B cell (primary cell): ENCODE measurements around the gene COPA. TPM values are rescaled to one million over a fixed set of nuclear protein-coding genes. Genes with fewer than 3 reads are reported as not detected.

Source experiments
- ATAC-seq: fragments of 200-7000 bp; cut with Tn5 transposase; one replicate; pipeline ENCODE4 v1.10.0; 2021; ENCODE audit warnings: low read depth, mild to moderate bottlenecking, moderate number of reproducible peaks, moderate library complexity
- CTCF ChIA-PET: fragments of 350-600 bp; sonication (Branson Sonifier 250); formaldehyde crosslinking; loops from one replicate; lab custom pipeline; 2021; ENCODE audit warnings: antibody characterized with exemption, inconsistent platforms; lab: Charles Lee
- POLR2A ChIA-PET: fragments of 350-600 bp; sonication (Branson Sonifier 250); formaldehyde crosslinking; loops from one replicate; lab custom pipeline; 2021; ENCODE audit warnings: antibody characterized with exemption; lab: Charles Lee
- DNase-seq: peaks from one replicate; pipeline ENCODE4 v3.0.0; 2013
- H2AFZ ChIP-seq: 2 replicates; pipeline ENCODE4 v1.6.1; 2012; ENCODE audit warnings: mild to moderate bottlenecking, low read depth, low read length; ENCODE audit not compliant: insufficient read depth, poor library complexity, severe bottlenecking
- H3K27ac ChIP-seq, 2 donors: 1 replicate in 1 of 2; 2 replicates in 1 of 2; pipeline ENCODE4 v1.5.1; 2012 to 2013; ENCODE audit warnings: low read length in 2 of 2, mild to moderate bottlenecking in 2 of 2, moderate library complexity in 1 of 2
- H3K27me3 ChIP-seq, 4 experiments: fragments of 200-600 bp in 1 of 4; sonication (generic) in 1 of 4; replicated peaks in 1 of 4; 1 replicate in 2 of 4; 2 replicates in 2 of 4; pipeline versions ENCODE4 v1.6.1 to v1.7.0; 2013 to 2016; ENCODE audit warnings: low read length in 3 of 4, mild to moderate bottlenecking in 2 of 4, mixed read lengths in 1 of 4, moderate library complexity in 1 of 4; ENCODE audit not compliant: insufficient read depth in 4 of 4, control insufficient read depth in 3 of 4; ENCODE audit errors: control extremely low read depth in 1 of 4
- H3K36me3 ChIP-seq, 2 experiments: replicated peaks in 1 of 2; 1 replicate in 1 of 2; 2 replicates in 1 of 2; pipeline versions ENCODE4 v1.6.1 to v1.7.1; 2013; ENCODE audit warnings: low read length in 1 of 2; ENCODE audit not compliant: insufficient read depth in 2 of 2, control insufficient read depth in 1 of 2; ENCODE audit errors: control extremely low read depth in 1 of 2, extremely low read depth in 1 of 2
- H3K4me1 ChIP-seq, 2 donors: fragments of 200-600 bp in 1 of 2; sonication (generic) in 1 of 2; 1 replicate in 1 of 2; 2 replicates in 1 of 2; pipeline versions ENCODE4 v1.5.1 to v1.6.1; 2013 to 2017; ENCODE audit warnings: low read length in 2 of 2; ENCODE audit not compliant: control insufficient read depth in 2 of 2, insufficient read depth in 2 of 2
- H3K4me2 ChIP-seq: replicated peaks from 2 replicates; pipeline ENCODE3; 2012; ENCODE audit warnings: mild to moderate bottlenecking, low read depth, low read length; ENCODE audit not compliant: poor library complexity, severe bottlenecking
- H3K4me3 ChIP-seq, 5 experiments: fragments of 200-600 bp in 1 of 5; sonication (generic) in 1 of 5; 1 replicate in 3 of 5; 2 replicates in 2 of 5; pipeline versions ENCODE4 v1.5.1 to v1.7.0; 2011 to 2016; ENCODE audit warnings: low read length in 4 of 5, mild to moderate bottlenecking in 4 of 5, low read depth in 2 of 5, control low read depth in 1 of 5, moderate library complexity in 1 of 5; ENCODE audit not compliant: insufficient read depth in 1 of 5; ENCODE audit errors: control extremely low read depth in 1 of 5, extremely low read depth in 1 of 5
- H3K79me2 ChIP-seq: fragments of 200-600 bp; sonication (generic); one replicate; pipeline ENCODE4 v1.6.0; 2016; ENCODE audit warnings: low read length; ENCODE audit not compliant: control insufficient read depth, insufficient read depth
- H3K9ac ChIP-seq: fragments of 200-600 bp; sonication (generic); 2 replicates; pipeline ENCODE4 v1.6.1; 2017; ENCODE audit warnings: mild to moderate bottlenecking, low read length, moderate library complexity
- H3K9me3 ChIP-seq, 3 donors: one replicate each; pipeline versions ENCODE4 v1.6.1 to v1.7.1; 2013; ENCODE audit warnings: low read length in 2 of 3; ENCODE audit not compliant: control insufficient read depth in 2 of 3, insufficient read depth in 1 of 3; ENCODE audit errors: control extremely low read depth in 1 of 3
- H4K20me1 ChIP-seq: 2 replicates; pipeline ENCODE4 v1.6.0; 2012; ENCODE audit warnings: mild to moderate bottlenecking, low read length; ENCODE audit not compliant: insufficient read depth, control insufficient read depth, poor library complexity, severe bottlenecking
- H3K27ac Mint-ChIP-seq: one replicate; pipeline ENCODE4 v1.8.0; 2021; ENCODE audit warnings: mixed read lengths
- H3K27me3 Mint-ChIP-seq: one replicate; pipeline ENCODE4 v1.8.0; 2021; ENCODE audit warnings: mixed read lengths
- H3K4me1 Mint-ChIP-seq: one replicate; pipeline ENCODE4 v1.8.0; 2021; ENCODE audit warnings: mixed read lengths
- H3K4me3 Mint-ChIP-seq: one replicate; pipeline ENCODE4 v1.8.0; 2021; ENCODE audit warnings: mixed read lengths
- H3K9me3 Mint-ChIP-seq: one replicate; pipeline ENCODE4 v1.8.0; 2022; ENCODE audit warnings: mixed read lengths; ENCODE audit not compliant: insufficient read depth
- CTCF ChIP-seq: fragments of 200-600 bp; IDR thresholded peaks from one replicate; pipeline ENCODE4 v1.8.0; 2022; ENCODE audit warnings: antibody characterized with exemption, mild to moderate bottlenecking
- EZH2 ChIP-seq: IDR thresholded peaks from 2 replicates; pipeline ENCODE4 v1.6.1; 2012; ENCODE audit warnings: borderline replicate concordance, low read depth, mild to moderate bottlenecking, moderate library complexity, low read length; ENCODE audit not compliant: insufficient read depth, poor library complexity, severe bottlenecking
- WGBS: methylation state at CpG from one replicate; pipeline ENCODE4 v1.1.5; 2013; ENCODE audit warnings: missing lambda C conversion rate; ENCODE audit not compliant: insufficient coverage; 5-methylcytosine and 5-hydroxymethylcytosine counted together
- intact Hi-C: fragments of 100-400 bp; cut with micrococcal nuclease; formaldehyde crosslinking; loops from one replicate; pipeline ENCODE4 v1.10.0; 2022
- polyA plus RNA-seq: library from polyadenylated mRNA; depleted of rRNA; stranded (reverse); fragments of >200 nt; gene quantifications from 2 replicates; pipeline ENCODE4 v1.2.3, GENCODE V29; 2012
- total RNA-seq, 2 donors: library from RNA; stranded (reverse); fragments of 120-200 nt in 1 of 2; gene quantifications; 1 replicate in 1 of 2; 2 replicates in 1 of 2; pipeline versions ENCODE4 v1.2.3 to v1.2.4, GENCODE V29; 2013 to 2022

The COPA gene
- total and polyA plus RNA-seq, 2 donors (not counting 1 experiment from before 2014, with no cell fraction given), result 39.1 to 168 TPM

GRCh38 chr1:160261556-160261892, 81.5 kb downstream of the COPA start:
- 0% methylated on average over 2 of the region's 8 CpGs for WGBS
- Histone ChIP-seq H3K9ac (peak overlapping the region; percentile 97), H2AFZ (peak overlapping the region; percentile 83), H4K20me1 (no peaks in the 10 kb centered on the region), H3K27ac (peak overlapping the region; percentile 96 to 97), H3K4me3 (peak overlapping the region; percentile 96 to 100 (median 99)), H3K9me3 (no peaks in the 10 kb centered on the region), H3K36me3 (peaks cover 5 to 8% of the 10 kb centered on the region in 2 experiments), H3K79me2 (peaks cover 59% of the 10 kb centered on the region), H3K27me3 (no peaks in the 10 kb centered on the region), H3K4me2 (peak overlapping the region; percentile 90), H3K4me1 (peaks cover 20 to 22% of the 10 kb centered on the region in 2 donors)
- Mint-ChIP-seq H3K27ac (peak overlapping the region; percentile 92), H3K4me3 (peak overlapping the region; percentile 100), H3K9me3 (no peaks in the 10 kb centered on the region), H3K4me1 (peaks cover 44% of the 10 kb centered on the region), H3K27me3 (no peaks in the 10 kb centered on the region)
- DNase-seq (peak; percentile 82), ATAC-seq (peak; percentile 25)
- ChIA-PET POLR2A (interaction anchor here (0.9 to 2.7 kb wide), 2 partner anchors 10 to 24 kb away, joined by 3 to 8 read pairs; partner anchors contain the start of gene PEX19), CTCF (interaction anchor here (0.9 to 4.0 kb wide), 6 partner anchors 10 to 68 kb away, joined by 3 to 33 read pairs (median 8); no protein-coding TSS in a partner anchor)
- TF ChIP-seq CTCF (no peak), EZH2 (no peak)
- intact Hi-C loops, result no loop called here
